HG02798 (cell line): Measurements from ENCODE around the gene EXOC3L2.

Experiments
- ATAC-seq: cut with Tn5 transposase; IDR thresholded peaks from one replicate; pipeline ENCODE4 v1.9.1; 2021; ENCODE audit warnings: mild to moderate bottlenecking; ENCODE audit not compliant: unreplicated experiment, poor library complexity

The EXOC3L2 gene

DNA sequence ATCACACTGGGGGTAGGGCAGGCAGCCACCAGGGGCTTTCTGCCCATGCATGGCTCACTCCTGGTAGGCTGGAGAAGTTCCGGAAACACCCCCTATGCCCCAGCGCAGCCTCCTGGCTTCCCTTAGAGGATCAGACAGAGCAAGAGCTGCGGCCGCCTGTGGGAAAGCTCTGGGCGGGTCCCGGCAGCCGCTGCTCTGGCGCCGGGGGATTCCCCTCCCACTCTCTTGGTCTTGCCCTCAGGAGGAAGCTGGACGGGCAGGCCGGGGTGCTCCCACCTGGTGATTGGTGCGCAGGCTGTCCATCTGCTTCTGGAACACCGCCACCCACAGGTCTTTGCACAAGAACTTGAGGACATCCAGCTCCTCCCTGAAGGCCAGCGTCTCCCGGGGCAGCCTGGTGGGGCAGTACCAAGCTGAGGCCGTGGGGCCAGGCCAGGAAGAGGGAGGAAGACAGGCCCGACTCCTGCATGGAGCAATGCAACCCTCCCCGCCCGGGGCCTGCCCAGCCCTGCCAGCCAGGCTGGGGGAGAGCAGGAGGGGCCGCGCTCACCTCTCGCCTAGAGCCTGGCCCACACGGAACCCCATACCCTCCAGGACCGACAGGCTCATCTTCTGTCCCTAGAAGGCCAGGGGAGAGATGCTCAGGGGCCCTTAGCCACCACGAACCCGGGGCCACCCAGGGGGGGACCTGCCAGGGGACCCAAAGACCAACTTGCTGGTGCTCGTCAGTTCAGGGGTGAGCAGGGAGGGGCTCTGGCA is 80.5 kb downstream of the EXOC3L2 start:
- ATAC-seq: peak; percentile 72

DNA sequence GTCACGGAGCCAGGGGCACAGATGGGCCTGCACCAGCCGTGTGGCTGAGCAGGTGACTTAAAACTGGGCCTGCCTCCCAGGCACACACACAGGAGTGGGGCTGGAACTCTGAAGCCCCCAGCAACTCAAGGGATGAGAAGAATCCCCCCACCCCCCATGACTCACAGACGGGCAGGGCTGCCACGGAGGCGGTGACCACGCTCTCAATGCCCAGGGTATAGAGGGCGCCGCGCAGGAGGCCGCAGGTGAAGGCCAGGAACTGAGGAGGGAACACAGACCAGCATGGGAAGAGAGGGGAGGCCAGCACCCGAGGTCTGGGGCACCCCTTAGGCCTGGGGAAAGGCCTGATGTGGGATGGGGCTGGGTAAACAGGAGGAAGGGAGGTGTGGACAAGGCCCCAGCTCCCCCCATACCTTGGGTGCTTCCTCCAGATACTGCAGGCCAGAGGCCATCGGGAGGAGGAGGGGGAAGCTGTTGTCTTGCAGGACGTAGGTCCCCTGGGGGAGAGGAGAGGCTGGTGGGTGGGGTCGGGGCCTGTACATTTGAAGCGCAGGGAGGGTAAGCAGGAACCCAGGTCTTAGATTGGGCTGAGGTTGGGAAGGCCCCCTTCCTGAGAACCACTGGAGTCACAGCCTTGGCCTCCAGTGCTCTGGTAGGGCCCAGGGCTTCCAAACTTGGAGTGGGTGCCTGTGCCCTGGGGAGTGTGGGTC is 81.3 kb downstream of the EXOC3L2 start:
- no peak for ATAC-seq

DNA sequence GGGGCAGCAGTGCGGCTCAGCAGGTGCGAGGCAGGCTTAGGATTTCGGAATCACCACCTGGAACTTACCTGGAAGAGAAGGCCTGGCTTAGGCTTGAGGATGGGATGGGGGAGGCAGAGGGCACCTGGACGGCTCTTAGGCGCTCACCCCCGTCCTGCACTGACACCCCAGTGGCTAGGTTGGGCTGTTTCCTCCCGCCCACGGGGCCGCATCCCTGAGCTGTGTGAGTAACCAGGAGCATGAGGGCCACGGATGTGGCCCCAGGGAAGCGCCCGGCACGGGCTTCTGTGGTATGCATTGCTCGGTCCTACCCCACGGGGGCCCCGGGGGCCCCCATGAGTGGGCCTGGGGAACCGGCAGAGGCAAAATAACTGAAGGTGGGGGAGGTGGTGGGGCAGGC is 82.1 kb downstream of the EXOC3L2 start:
- ATAC-seq: no peak

DNA sequence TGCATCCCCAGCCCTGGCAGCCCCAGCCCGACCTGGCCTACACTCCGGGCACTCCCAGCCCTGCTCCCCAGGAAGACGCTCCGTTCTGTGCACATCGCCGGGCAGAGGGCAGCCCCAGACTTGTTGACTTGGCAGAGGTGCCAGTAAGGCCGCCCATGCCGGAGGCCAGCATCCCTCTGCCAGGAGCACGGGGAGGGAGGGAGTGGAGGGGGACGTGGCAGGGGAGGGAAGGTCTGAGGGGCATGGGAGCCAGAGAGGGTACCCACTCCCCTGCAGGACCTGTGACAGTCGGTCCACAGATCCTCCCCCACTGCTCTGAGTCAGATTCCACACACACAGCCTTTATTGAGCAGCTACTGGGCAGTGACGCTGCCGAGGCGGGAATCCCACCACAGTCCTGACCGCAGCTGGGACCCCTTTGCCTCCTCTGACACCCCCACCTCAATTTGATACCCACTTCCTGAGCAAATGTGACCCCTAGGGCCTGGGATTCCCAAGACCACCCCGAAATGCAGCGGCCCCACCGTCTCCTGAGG is 82.5 kb downstream of the EXOC3L2 start:
- ATAC-seq: no peak
